ENCODE results near the gene UBE2Q2. TPM values are rescaled to one million over a fixed set of nuclear protein-coding genes. Genes with fewer than 3 reads are reported as not detected.
A peak's percentile ranks its signal among the peaks of the same experiment; 100 is the strongest.
"Not testable (repeated sequence)": the region's sequence is repeated elsewhere in the genome, so short reads cannot be mapped to it uniquely, and the experiment has no call there.

The UBE2Q2 gene
- total RNA-seq: 10 to 100 TPM; 22.0 to 35.9 TPM
- 10 to 100 TPM; 15.5 to 20.2 TPM for polyA plus RNA-seq
- long read RNA-seq, donor 1, transcript UBE2Q2-201 (13 exons, 3,130 nt): major isoform, 13 of 17 reads
- long read RNA-seq, donor 1, partial matches to known transcripts: 0 of 17 reads
- long read RNA-seq, donor 1, other reads (novel, unspliced or antisense): 0 of 17 reads
- long read RNA-seq, donor 2, partial matches to known transcripts: 6 of 6 reads
- long read RNA-seq, donor 2, other reads (novel, unspliced or antisense): 0 of 6 reads
- long read RNA-seq, donor 3, partial matches to known transcripts: 0 of 2 reads
- long read RNA-seq, donor 3, other reads (novel, unspliced or antisense): 0 of 2 reads
- long read RNA-seq, donor 4: 0 reads
- long read RNA-seq, donor 5, transcript UBE2Q2-201 (13 exons, 3,130 nt): major isoform, 13 of 15 reads
- long read RNA-seq, donor 5, partial matches to known transcripts: 0 of 15 reads
- long read RNA-seq, donor 5, other reads (novel, unspliced or antisense): 0 of 15 reads

- TF ChIP-seq, protein P1, sequence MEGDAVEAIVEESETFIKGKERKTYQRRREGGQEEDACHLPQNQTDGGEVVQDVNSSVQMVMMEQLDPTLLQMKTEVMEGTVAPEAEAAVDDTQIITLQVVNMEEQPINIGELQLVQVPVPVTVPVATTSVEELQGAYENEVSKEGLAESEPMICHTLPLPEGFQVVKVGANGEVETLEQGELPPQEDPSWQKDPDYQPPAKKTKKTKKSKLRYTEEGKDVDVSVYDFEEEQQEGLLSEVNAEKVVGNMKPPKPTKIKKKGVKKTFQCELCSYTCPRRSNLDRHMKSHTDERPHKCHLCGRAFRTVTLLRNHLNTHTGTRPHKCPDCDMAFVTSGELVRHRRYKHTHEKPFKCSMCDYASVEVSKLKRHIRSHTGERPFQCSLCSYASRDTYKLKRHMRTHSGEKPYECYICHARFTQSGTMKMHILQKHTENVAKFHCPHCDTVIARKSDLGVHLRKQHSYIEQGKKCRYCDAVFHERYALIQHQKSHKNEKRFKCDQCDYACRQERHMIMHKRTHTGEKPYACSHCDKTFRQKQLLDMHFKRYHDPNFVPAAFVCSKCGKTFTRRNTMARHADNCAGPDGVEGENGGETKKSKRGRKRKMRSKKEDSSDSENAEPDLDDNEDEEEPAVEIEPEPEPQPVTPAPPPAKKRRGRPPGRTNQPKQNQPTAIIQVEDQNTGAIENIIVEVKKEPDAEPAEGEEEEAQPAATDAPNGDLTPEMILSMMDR (IDR thresholded peaks at IDR 0.05; ENCODE audit: control extremely low read depth, extremely low read depth): no peak
- H3K4me1 ChIP-seq (ENCODE audit: control insufficient read depth in 5 of 5, insufficient read depth in 5 of 5, low read length in 5 of 5): peaks cover 2 to 34% (median 19%) of the 10 kb centered on the region in 5 donors
- DNase-seq (peak; percentile 82 to 85 (median 85)), ATAC-seq (ENCODE audit: insufficient read depth, low FRiP score) (peak; percentile 63)
- H3K27me3 ChIP-seq (ENCODE audit: control insufficient read depth in 3 of 3, insufficient read depth in 3 of 3, low read length in 2 of 3): no peaks in the 10 kb centered on the region
- H3K9me3 ChIP-seq (ENCODE audit: control insufficient read depth in 4 of 4, insufficient read depth in 3 of 4, low read length in 3 of 4): no peaks in the 10 kb centered on the region
- H3K27ac ChIP-seq (ENCODE audit: low read depth in 1 of 2, low read length in 1 of 2): peak within 1 kb of the TSS; percentile 80 to 94
- 1% methylated on average over 59 to 109 of the region's 109 CpGs for WGBS, 2 donors
- H3K36me3 ChIP-seq (ENCODE audit: control insufficient read depth in 4 of 4, insufficient read depth in 4 of 4, low read length in 4 of 4): no peaks in the 10 kb centered on the region
- H3K9ac ChIP-seq (ENCODE audit: insufficient read depth in 1 of 2, low read length in 2 of 2): peak within 1 kb of the TSS; percentile 70 to 77
- peak within 1 kb of the TSS; percentile 90 for H3K4me3 ChIP-seq
Measured at GRCh38 chr15:75842722-75843677, at the start of gene UBE2Q2. Gene UBE2Q2, plus strand, starts transcription at chr15:75843447. Its CDS starts 220 bp downstream, at chr15:75843667.

DNA sequence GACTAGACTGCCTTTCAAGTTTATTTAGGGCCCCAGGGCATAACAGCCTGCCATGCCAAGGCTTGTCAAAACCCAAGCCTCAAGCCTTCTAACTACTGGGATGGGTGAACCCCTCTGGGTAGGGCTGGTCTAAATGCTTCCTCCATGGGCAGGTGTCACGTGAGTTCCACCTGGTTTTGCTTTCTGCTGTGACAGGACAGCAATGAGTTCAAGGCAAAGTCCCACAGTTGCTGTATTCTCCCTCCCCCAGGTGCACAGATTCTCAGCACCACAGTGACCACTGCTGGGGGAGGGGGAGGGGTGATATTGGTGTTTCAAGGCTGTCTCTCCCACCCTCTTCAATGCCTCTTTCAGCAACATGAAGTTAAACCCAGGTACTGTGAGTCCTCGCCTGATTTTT is 46.9 kb upstream of the UBE2Q2 start:
- no peak overlapping the region for H3K4me3 ChIP-seq
- DNase-seq (no peak), ATAC-seq (ENCODE audit: insufficient read depth, low FRiP score) (no peak)
- H3K4me1 ChIP-seq (ENCODE audit: control insufficient read depth in 5 of 5, insufficient read depth in 5 of 5, low read length in 5 of 5): no peaks in the 10 kb centered on the region
- no peaks in the 10 kb centered on the region for H3K9me3 ChIP-seq (ENCODE audit: control insufficient read depth in 4 of 4, insufficient read depth in 3 of 4, low read length in 3 of 4)
- TF ChIP-seq, protein P1 (IDR thresholded peaks at IDR 0.05; ENCODE audit: control extremely low read depth, extremely low read depth): no peak
- H3K36me3 ChIP-seq (ENCODE audit: control insufficient read depth in 4 of 4, insufficient read depth in 4 of 4, low read length in 4 of 4): no peaks in the 10 kb centered on the region
- H3K27ac ChIP-seq (ENCODE audit: low read depth in 1 of 2, low read length in 1 of 2): no peak overlapping the region
- H3K27me3 ChIP-seq (ENCODE audit: control insufficient read depth in 3 of 3, insufficient read depth in 3 of 3, low read length in 2 of 3): peaks cover 0 to 26% (median 16%) of the 10 kb centered on the region in 3 donors
- H3K9ac ChIP-seq (ENCODE audit: insufficient read depth in 1 of 2, low read length in 2 of 2): no peak overlapping the region
- WGBS, 2 donors: 93% methylated on average over 2 of the region's 2 CpGs

DNA sequence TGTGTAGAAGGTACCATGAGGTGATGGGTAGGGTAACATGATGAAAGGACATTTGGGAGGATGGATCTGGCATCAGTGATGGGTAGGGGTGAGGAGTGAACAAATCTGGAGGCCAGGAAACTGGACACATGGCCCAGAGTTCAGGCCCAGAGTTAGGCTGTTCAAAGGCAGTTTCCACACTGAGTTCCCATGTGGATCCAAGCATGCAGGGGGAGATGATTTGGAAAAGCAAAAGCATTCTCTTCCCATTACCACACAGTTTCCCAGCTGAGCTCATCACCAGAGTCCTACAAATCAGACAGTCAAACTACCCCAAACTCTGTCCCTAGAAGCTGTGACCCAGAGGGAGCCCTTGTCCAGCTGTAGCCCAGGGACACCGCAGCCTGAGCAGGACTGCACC is 46.1 kb upstream of the UBE2Q2 start:
- H3K27ac ChIP-seq (ENCODE audit: low read depth in 1 of 2, low read length in 1 of 2); DNase-seq: not testable (repeated sequence)

More for the DNA sequence above, 46.1 kb upstream of the UBE2Q2 start:
- H3K4me3 ChIP-seq; ATAC-seq (ENCODE audit: insufficient read depth, low FRiP score); H3K9ac ChIP-seq (ENCODE audit: insufficient read depth in 1 of 2, low read length in 2 of 2); H3K9me3 ChIP-seq (ENCODE audit: control insufficient read depth in 4 of 4, insufficient read depth in 3 of 4, low read length in 3 of 4); H3K4me1 ChIP-seq (ENCODE audit: control insufficient read depth in 5 of 5, insufficient read depth in 5 of 5, low read length in 5 of 5); H3K36me3 ChIP-seq (ENCODE audit: control insufficient read depth in 4 of 4, insufficient read depth in 4 of 4, low read length in 4 of 4): not testable (repeated sequence)
- H3K27me3 ChIP-seq (ENCODE audit: control insufficient read depth in 3 of 3, insufficient read depth in 3 of 3, low read length in 2 of 3): peaks cover 0 to 32% (median 22%) of the 10 kb centered on the region in 3 donors
- 95 to 100% methylated on average over 1 of the region's 1 CpG for WGBS, 2 donors

Measured in lung (tissue), 16 donors.